Activated CD4-positive, CD25-positive, alpha-beta regulatory T cell treated with anti-CD3 and anti-CD28 coated beads, Interleukin-2, amount 50 U/mL, for 72 hours (primary cell): ENCODE measurements around the gene LRRC66.
A peak's percentile ranks its signal among the peaks of the same experiment; 100 is the strongest.

ENCODE experiments used
- DNase-seq: peaks from one replicate; pipeline ENCODE4 v3.0.0; 2021

LRRC66 gene, protein sequence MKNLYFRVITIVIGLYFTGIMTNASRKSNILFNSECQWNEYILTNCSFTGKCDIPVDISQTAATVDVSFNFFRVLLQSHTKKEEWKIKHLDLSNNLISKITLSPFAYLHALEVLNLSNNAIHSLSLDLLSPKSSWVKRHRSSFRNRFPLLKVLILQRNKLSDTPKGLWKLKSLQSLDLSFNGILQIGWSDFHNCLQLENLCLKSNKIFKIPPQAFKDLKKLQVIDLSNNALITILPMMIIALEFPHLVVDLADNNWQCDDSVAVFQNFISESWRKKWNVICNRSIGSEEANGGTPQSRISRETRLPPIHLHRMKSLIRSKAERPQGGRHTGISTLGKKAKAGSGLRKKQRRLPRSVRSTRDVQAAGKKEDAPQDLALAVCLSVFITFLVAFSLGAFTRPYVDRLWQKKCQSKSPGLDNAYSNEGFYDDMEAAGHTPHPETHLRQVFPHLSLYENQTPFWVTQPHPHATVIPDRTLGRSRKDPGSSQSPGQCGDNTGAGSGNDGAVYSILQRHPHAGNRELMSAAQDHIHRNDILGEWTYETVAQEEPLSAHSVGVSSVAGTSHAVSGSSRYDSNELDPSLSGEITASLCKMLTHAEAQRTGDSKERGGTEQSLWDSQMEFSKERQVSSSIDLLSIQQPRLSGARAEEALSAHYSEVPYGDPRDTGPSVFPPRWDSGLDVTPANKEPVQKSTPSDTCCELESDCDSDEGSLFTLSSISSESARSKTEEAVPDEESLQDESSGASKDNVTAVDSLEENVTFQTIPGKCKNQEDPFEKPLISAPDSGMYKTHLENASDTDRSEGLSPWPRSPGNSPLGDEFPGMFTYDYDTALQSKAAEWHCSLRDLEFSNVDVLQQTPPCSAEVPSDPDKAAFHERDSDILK

DNA sequence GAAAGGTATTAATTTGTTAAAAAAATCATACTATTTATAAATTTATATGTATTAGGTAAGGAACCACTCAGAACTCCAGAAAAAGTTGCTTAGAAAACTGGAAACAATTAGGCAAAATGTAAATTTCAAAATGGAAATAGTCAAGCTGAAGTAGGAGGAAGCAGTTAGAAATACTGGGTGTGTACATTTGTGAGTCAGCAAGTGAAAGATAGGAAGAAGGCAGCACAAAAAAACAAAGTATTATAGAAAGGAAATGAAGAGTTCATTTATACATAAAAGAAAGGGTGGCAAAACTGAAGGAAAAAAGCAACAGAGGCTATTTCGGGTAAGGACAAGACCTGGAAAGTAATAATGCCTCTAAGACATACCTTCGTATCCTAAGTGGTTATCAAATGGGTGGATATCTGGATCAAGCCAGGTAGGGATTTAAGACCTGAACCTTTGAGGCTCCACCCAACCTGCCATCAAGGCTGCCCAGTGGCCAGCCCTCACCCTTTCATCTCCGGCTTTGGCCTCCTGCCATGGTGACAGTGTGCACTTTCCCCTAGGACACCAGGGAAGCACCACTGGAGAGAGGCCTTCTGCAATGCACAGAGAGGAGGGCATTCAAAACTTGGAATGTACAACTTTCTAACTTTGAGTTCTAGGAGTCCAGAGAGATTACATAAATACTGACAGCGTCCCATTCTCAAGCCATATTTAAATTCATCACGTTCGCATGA is at the start of gene LRRC66:
LRRC66 (minus strand) TSS at position 428 of the 722 bp plus-strand sequence. CDS start 2,750 bp downstream, outside the sequence.
- DNase-seq, result no peak

DNA sequence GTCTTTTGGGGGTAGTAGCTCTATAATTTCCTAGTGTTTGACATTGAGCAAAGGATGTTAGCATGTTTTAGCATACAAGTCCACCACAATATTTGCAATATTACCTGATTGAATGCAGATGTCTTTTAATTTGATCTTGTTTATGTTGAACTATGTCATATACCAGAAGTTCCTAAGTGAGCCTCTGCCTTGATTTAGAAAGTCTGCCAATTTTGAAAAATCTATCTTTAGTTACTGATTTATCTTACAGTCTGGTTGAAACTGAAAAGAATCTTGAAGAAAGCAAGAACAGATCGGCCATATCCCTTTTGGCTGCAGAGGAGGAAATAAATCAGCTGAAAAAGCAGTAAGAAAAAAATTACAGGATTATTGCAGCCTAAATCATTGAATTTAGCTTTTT is 49.4 kb upstream of the LRRC66 start:
- no peak for DNase-seq

DNA sequence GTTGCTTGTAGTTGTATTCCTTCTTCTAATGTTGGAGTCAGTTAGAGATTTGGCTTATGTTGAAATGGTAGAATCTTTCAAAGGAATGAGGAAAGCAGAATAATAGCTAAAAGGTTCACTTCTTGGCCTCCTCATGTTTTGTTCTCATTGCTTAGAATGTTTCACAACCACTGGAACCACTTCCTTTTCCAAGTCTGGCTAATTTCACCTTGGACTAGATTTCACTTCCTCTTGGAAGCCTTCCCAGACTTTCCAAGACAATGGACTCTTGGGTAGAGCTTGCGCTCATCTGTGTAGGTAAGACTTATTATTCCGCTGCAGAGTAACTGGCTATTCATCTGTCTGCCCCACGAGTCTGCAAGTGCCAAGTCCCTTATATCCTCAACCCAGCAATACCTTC is 39.2 kb upstream of the LRRC66 start:
- DNase-seq, result no peak

DNA sequence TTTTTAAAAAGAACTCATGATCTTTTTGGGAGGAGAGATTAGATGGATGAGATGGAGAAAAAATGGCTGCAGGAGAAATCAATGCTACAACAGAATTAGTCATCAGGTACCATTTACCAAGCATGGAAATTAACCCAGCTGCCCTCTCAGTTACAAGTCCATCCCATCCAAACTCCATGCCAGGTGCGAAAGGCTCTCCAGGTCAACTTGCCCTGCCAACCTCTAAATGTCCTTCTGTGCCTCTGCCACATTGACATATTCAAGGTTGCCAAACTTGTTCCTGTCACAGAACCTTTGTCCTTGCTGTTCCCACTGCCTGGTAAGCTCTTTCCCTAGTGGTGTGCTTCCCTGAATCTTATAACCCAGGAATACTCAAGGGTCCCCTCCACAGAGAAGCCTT is 38.1 kb upstream of the LRRC66 start:
- no peak for DNase-seq

DNA sequence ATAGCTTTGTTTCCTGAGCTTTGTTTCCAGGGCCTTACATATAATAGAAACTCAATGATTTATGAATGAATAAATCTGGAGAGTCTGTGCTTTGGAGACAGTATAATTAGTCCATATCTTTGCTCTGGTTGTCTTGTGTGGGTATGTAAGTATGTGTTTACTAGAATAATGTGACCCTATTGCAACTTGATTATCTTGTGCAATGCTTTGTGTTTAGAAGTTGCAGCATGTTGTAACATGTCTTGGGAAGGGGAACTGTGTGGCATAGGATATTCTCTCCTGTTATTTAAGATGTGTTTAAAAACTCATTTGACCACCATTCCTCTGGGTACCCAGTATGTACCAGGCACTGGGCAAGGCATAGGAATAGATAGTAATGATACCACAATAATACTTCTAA is 37.0 kb upstream of the LRRC66 start:
- no peak for DNase-seq

DNA sequence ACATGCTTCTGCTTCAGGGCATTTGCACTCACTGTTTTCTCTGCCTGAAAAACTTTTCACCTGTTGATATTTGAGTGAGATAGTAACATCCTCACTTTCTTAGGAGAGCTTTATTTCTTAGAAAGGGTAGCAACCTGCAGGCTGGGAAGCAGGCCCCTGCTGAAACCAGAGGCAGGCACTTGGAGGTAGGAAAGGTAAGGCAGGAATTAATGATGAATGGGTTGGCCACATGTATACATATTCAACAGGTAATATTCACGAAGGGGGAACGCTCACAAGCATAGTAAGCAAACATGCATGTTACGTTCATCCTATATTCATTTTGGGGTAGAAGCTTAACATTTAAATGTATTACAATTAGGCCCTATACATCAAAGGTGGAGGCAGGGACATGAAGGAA is 34.1 kb upstream of the LRRC66 start:
- no peak for DNase-seq

DNA sequence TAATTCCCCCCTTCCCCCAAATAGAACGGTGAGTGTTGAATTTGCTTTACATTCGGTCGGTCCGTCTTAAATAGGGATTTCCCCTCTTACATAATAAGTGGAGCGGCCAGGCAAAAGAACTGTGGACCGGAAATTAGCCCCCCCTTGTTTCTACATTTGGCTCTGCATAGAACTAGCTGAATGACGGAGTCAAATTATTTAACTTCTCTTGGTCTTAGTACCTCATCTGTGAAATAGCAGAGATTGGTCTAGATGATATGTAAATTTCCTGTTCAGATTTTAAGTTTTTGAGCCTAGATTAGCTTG is 32.3 kb upstream of the LRRC66 start:
- no peak for DNase-seq

DNA sequence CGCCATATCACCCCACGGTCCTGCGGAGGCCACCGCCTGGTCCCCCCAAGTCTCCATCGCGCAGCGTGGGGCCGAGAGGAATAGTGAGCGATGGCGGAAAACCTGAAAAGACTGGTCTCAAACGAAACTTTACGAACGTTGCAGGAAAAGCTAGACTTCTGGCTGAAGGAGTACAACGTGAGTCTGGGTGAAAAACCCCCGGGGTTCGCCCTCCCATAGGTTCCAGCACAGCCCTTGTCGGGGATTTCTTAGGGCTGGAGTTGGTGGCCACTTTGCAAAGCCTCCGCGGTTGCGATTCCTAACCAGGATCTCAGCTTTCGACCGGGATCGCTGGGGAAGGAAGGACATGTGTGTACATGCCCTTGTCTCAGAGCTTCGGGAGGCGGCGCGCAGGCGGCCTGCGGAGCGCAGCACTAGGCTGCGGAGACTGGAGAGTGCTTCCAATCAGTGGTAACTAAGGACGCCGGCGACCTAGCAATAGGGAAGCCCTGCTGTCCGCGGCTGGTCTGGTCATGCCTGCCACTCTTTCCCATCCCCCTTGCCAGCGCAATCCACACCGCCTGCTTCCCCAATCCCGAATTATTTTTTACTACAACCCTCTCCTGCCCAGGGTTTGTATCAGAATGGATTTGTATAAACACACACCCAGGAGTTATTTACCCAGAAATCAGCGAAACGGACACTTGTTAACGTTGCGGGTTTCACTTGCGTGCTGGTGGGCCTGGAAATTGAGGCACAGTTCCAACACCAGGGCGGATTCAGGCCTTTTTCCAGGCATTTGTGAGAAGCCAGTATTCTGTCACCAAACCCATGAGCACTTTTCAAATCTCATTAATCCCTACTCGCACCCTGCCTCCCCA is 31.7 kb upstream of the LRRC66 start:
- no peak for DNase-seq

DNA sequence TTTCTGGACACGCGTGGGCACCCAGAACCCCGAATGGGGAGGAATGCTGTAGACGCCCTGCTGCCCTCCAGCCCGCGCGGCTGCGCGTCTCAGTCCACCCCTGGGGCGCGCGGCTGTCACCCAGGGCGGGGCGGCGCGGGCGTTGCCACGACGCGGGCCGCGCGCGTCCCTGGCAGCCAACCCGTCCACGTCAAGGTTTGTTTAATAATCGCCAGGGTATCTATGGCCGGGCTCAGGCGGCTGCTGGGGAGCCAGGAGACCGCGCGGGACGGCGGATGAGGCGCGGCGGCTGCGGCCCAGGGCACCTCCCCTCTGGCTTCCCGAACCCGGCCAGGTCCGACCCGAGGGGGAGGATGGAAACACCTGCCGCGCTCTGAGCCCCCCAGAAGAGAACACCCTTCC is 31.1 kb upstream of the LRRC66 start, which contains the start of gene SPATA18:
SPATA18 (plus strand) TSS at position 92 of the 402 bp plus-strand sequence. CDS start 401 bp downstream, outside the sequence.
- no peak for DNase-seq

DNA sequence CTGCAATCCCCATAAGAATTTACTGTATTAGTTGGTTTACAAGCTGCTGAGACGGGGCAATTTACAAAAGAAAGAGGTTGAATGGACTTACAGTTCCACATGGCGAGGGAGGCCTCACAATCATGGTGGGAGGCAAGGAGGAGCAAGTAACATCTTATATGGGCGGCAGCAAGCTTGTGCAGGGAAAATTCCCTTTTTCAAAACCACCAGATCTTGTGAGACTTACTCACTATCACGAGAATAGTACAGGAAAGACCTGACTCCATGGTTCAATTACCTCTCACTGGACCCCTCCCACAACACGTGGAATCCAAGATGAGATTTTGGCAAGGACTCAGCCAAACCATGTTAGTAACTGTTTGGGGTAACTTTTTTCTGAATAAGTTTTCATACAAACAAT is 29.1 kb upstream of the LRRC66 start:
- no peak for DNase-seq

DNA sequence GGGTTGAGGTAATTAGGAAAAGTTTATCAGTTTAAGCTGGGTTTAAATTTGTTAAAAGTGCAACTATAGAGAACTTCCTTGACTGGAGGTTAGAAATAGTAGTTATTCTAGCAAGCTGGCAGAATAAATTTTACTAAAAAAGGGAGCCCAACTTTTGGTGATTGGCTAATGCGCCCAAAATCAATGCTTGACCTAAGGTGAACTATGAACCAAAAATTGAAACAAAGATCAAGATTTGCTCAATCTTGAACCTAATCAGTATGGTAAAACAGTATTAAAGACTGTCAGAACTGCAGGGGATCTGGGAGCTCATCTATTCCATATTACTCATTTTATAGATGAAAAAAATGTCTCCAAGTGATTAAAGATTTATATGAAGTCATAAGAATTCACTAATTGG is 24.9 kb upstream of the LRRC66 start:
- DNase-seq, result no peak

DNA sequence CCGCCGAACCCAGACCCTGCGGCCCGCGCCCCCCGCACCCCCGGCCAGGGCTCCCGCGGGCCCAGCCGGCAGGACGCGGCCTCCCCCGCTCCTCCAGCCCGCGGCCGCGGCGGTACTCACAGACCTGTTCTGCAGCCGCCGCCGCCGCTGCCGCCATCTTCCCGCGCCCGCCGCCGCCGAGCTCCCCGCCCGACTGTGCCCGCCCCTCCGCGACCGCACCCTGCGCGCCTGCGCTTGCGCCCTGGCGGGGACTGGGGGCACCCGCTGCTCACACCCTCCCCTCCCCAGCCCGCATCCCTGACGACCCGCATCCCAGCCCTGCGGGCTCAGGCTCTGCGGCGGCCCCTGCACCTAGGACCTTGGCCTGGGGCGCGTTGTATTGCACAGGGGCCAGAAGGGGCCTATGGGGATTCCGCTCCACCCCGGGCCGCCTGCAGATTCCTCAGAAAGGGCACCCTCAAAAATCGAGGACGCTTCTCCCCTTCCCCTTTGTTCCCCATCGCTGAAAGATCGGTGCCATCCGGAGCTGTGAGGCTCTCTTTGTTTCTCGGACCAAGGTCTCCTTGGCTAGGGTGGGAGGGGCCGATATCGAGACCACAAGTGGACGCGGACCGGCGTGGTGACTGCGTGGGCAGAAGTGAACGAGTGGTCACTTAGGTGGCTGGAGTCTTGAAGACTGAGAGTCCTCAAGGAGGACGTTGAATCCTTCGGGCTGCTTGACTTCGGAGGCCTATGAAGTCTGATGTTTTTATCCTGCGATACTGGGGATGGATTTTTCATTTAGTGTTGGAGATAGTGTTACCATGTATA is 18.1 kb upstream of the LRRC66 start, which contains the start of gene SGCB:
SGCB (minus strand) TSS at position 197 of the 810 bp plus-strand sequence; CDS start at position 157, 40 bp downstream.
- DNase-seq, result peak; percentile 76

DNA sequence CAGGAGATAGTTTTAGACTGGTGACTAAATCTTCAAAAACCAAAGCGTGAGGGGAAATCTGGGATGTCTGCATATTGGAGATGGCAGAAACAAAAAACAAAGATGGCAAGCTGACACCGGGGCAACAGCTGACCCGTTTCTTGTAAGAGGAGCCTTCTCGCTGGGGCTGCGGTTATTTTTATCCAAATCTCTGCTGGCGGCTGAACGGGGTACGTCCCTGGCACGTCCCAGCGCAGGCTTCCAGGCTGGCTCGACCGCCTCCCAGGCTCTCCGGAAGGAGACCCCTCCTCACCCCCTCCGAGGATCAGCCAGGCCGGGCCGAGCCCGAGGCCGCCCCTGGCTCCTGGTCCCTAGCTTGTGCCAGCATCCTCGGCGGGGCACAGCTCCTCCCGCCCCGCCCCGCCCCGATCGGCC is 17.5 kb upstream of the LRRC66 start:
- DNase-seq, result no peak

DNA sequence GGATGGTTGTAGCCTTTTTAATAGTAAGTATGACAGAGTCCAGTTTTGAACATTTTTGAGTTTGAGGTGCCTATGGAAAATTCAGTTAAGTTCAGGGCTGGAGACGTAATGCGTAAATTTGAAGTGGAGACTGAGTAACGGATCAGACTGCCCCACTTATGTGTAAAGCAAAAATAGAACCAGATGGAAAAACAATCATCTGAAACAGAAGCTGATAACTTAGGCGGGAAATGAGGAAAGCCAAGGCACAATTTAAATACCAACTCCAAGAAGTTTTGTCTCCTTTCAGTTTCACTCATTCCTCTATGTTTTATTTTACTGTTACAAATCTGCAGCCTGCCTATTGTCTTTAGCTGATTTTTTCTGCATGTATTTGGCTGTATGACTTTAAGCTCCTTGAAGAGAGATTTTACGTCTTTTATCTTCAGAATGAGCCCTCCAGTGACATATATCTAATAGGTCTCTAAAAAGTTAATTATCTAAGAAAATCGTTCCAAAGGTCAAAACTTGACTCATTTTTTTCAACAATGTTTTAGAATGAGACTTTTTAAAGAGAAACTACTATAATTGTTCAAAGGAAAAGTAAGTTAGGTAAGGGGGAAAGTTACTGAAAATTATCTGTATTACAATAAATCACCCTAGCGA is 16.8 kb upstream of the LRRC66 start:
- DNase-seq, result no peak

DNA sequence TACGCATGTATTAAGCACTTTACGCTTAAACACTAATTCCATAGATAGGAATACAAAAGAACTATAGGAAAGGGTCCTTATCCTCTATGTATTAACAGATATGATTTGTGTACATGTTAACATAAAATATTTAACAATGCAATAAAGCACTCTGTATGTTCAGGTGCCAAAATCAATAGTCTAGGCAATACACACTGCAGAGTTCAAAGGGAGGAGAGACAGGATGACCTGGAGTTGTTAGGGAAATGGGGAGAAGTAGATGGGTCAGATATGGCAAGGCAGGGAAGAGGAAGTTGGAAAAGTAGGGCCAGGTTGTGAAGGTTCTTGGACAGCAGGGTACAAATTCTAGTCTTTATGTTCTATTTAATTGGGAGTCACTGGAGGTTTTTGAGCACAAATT is 15.0 kb upstream of the LRRC66 start:
- DNase-seq, result no peak

DNA sequence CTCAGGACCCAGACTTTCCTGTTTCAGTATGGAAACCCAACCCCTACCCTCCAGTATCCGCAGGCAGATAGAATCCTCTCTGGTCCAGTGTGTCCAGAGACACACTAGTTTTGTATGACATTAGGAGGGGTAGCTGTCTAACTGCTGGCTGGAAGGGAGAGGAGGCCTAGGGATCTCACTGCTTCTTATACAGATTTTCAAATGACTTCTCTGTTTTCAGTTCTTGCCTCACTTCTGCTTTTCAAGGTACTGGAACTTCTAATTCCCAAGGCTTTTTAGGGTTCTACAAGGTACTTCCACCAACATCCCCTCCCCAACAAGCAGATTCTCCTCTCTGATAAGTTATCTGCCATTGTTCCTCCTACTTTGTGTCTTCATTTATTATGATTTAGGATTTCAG is 11.8 kb upstream of the LRRC66 start:
- no peak for DNase-seq

DNA sequence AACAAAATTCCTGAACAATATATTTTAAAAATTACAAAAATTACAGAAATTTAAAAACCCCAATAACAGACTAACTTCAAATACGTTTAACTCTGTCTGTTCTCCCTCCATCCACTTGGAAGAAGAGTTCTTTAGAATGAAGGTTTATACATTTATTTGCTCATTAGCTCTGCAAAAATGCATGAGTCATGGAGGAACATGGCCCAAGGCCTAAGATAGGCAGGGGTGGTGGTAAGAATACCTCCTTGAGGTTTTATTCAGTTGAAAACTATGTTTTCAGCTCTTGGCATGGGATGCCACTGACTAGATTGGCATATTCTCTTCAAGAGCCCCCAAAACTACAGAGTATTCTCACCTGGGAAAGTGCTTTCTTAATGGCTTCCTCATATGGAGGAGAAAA is 8.8 kb upstream of the LRRC66 start:
- no peak for DNase-seq

DNA sequence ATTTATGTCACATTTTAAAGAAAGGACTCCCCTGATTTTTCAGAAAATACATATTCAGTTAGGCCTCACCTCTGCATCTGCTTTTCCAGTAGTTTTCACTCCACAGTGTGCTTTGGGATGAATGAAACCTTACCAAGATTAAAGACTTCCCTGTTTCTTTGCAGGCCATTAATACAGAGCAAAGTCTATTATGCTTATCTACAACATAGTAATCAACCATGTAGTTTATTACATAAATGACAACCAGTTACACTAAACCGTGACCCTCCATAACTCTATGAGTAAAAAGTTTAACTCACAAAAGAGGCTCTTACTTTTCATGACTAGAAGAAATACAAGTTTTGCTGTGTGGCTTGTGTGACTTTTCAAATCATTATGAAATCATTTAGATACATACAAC is 2.3 kb downstream of the LRRC66 start:
- DNase-seq, result no peak

DNA sequence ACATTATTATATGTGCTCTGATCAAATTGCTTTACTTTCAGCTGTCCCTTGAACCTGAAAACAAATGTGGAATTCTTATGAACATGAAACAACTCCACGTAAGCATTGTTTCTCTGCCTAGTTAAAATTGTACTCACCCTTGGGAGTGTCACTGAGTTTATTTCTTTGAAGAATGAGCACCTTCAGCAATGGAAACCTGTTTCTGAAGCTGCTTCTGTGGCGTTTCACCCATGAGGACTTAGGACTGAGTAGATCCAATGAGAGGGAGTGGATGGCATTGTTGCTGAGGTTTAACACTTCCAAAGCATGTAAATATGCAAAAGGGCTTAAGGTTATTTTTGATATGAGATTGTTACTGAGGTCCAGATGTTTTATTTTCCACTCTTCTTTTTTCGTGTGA is 3.2 kb downstream of the LRRC66 start:
- DNase-seq, result no peak

DNA sequence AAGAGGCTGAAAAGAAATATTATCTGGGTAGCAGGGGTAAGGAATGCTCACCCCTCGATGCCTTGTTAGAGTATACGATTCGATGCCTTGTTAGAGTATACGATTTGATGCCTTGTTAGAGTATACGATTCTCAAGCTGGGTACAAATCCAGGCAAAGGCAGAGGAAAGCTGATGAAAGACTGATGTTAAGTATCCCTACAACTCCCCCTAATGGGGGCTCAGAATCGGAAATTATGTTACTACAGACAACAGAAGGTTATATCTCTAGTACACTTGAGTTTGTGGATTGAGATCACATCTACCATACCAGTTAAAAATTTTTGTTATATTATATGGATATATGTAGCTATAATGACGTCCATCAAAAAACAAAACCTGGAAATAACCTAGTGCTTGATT is 4.8 kb downstream of the LRRC66 start:
- DNase-seq, result no peak

DNA sequence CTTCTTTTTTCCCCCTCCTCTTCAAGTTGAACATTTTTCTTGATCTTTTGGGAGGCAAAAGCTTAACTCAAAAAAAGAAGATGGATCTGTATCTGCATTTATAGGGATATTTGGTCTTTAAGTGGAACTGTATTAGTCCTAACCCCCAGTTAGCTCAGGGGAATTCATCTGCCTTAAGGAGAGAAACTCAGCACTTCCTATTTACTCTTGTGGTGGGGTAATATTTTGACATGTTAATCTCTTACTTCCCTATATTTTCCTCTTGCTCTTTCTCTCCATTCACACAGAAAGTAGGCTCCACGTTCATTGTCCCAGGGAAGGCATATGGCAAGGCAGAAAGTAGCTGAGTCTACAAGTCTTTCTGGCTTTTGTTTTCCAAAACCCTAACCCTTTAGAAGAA is 5.3 kb downstream of the LRRC66 start:
- no peak for DNase-seq
